Transverse colon (tissue), 4 donors: Measurements from ENCODE around the gene RECQL. TPM values are rescaled to one million over a fixed set of nuclear protein-coding genes. Genes with fewer than 3 reads are reported as not detected.

Experiments used
- DNase-seq: peaks from one replicate; pipeline ENCODE4 v3.0.0-alpha.2; 2019
- H3K27ac ChIP-seq, 4 donors: fragments of 200-600 bp; sonication (generic); 2 replicates each; pipeline ENCODE4 v1.5.1; 2016 to 2018; ENCODE audit warnings: inconsistent platforms in 4 of 4
- H3K27me3 ChIP-seq: fragments of 200-600 bp; sonication (generic); 2 replicates; pipeline ENCODE4 v1.5.1; 2017; ENCODE audit warnings: inconsistent platforms
- H3K36me3 ChIP-seq, 4 donors: fragments of 200-600 bp; sonication (generic); 2 replicates each; pipeline ENCODE4 v1.5.1; 2017 to 2019; ENCODE audit warnings: inconsistent platforms in 4 of 4
- H3K4me1 ChIP-seq, 4 donors: fragments of 200-600 bp; sonication (generic); 2 replicates each; pipeline ENCODE4 v1.5.1; 2017 to 2020; ENCODE audit warnings: inconsistent platforms in 4 of 4
- H3K4me3 ChIP-seq, 4 donors: fragments of 200-600 bp; sonication (generic); 1 replicate in 1 of 4; 2 replicates in 3 of 4; pipeline versions ENCODE4 v1.5.1 to v1.6.1; 2017 to 2019; ENCODE audit warnings: inconsistent platforms in 4 of 4
- H3K9me3 ChIP-seq, 2 donors: fragments of 200-600 bp; sonication (generic); 2 replicates each; pipeline ENCODE4 v1.5.1; 2017 to 2019; ENCODE audit warnings: inconsistent platforms in 2 of 2
- EP300 ChIP-seq: sonication (generic); formaldehyde crosslinking; IDR thresholded peaks from one replicate; pipeline ENCODE4 v1.6.1; 2017; ENCODE audit warnings: antibody characterized with exemption, low read depth
- POLR2A ChIP-seq: fragments of 450-650 bp; IDR thresholded peaks from one replicate; pipeline ENCODE4 v1.6.1; 2016; ENCODE audit warnings: antibody characterized with exemption, mild to moderate bottlenecking, moderate library complexity
- POLR2AphosphoS5 ChIP-seq, 3 donors: sonication (generic); formaldehyde crosslinking; IDR thresholded peaks; one replicate each; pipeline ENCODE4 v1.6.1; 2016; ENCODE audit warnings: antibody characterized with exemption in 3 of 3
- WGBS, 2 donors: methylation state at CpG; one replicate each; pipeline ENCODE4 v1.1.5; 2018; ENCODE audit warnings: low coverage in 1 of 2; 5-methylcytosine and 5-hydroxymethylcytosine counted together
- in situ Hi-C, 4 donors: fragments of 200-750 bp; cut with MboI; loops; one replicate each; pipeline versions ENCODE4 v1.15.0 to v1.15.1; 2017; ENCODE audit warnings: low sequenced_read_pairs in 3 of 4, low pct_ligation_motif_present in 1 of 4, low pct_unique_long_range_greater_than_20kb in 1 of 4
- intact Hi-C: fragments of 100-400 bp; cut with DNase I; formaldehyde crosslinking; loops from one replicate; pipeline ENCODE4 v1.15.1; 2023; ENCODE audit warnings: low total_unique reads
- total RNA-seq, 4 donors: library from RNA; depleted of rRNA; stranded (reverse); fragments of >200 nt; gene quantifications; one replicate each; pipeline ENCODE4 v1.1.0, GENCODE V29; 2016
- TF ChIP-seq, protein P1 (sequence below), 5 experiments: fragments of 200-600 bp in 3 of 5; fragments of 450-650 bp in 2 of 5; sonication (generic) in 3 of 5; IDR thresholded peaks; 1 replicate in 2 of 5; 2 replicates in 3 of 5; pipeline ENCODE4 v1.5.1; 2016 to 2017; ENCODE audit warnings: antibody characterized with exemption in 5 of 5, inconsistent platforms in 3 of 5, mild to moderate bottlenecking in 2 of 5, moderate library complexity in 1 of 5

The RECQL gene
- total RNA-seq, 4 donors from 2014 or later = 2.2 to 32.0 (median 13.5) TPM

DNA sequence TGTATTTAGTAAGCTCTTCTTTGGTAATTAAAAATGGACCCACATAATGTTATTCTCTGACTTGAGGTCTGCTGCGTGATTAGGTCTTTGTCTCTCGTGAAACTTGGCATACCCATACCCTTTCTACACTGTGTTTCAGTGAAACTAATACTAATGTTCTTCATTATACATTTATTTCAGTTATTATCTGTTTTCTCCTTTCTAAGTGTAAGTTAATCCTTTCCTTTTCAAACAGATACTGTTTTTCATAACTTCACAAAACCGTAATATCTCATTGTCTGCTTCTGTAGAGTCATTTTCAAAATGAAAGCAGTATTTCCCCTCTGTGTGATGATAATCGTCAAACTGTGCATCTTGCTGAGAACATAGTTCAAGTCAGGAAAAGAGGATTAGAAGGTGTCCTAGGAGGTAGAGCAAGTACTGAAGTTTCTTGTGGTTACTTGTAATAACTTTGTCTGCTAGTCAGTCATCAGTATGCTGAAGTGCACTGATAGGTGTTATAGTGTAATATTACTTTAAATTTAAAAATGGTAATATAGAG lies 48.1 kb downstream of the RECQL start:
- intact Hi-C loops = no loop called here
- 73 to 88% methylated on average over 4 of the region's 4 CpGs for WGBS, 2 donors

DNA sequence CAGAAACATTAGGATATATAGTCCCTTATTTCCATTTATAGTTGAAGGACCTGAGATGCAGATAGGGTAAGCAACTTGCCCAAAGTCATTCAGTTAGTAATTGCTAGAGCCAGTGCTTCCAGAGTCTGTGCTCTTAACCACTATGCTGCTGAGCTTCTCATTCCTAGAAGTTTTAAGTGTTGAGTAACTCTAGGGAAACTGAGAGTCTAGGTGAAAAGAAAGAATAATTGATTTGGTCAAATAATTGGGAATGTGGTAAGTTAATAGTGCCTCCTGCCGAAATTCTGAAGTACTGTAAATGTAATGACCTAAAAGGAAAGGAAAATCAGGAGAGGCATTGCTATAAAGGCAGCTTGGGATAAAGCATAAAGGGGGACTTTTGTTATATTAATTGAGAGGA lies 49.9 kb downstream of the RECQL start:
- intact Hi-C loops = no loop called here
- Histone ChIP-seq H3K4me1 (no peaks in the 10 kb centered on the region), H3K4me3 (no peak overlapping the region), H3K36me3 (peaks cover 0 to 26% (median 12%) of the 10 kb centered on the region in 4 donors), H3K27me3 (no peaks in the 10 kb centered on the region), H3K27ac (no peak overlapping the region), H3K9me3 (no peaks in the 10 kb centered on the region)
- 0 to 33% methylated on average over 1 of the region's 1 CpG for WGBS, 2 donors
- TF ChIP-seq POLR2A (no peak), POLR2AphosphoS5 (IDR thresholded peaks at IDR 0.05) (no peak), EP300 (no peak)
- TF ChIP-seq, protein P1, sequence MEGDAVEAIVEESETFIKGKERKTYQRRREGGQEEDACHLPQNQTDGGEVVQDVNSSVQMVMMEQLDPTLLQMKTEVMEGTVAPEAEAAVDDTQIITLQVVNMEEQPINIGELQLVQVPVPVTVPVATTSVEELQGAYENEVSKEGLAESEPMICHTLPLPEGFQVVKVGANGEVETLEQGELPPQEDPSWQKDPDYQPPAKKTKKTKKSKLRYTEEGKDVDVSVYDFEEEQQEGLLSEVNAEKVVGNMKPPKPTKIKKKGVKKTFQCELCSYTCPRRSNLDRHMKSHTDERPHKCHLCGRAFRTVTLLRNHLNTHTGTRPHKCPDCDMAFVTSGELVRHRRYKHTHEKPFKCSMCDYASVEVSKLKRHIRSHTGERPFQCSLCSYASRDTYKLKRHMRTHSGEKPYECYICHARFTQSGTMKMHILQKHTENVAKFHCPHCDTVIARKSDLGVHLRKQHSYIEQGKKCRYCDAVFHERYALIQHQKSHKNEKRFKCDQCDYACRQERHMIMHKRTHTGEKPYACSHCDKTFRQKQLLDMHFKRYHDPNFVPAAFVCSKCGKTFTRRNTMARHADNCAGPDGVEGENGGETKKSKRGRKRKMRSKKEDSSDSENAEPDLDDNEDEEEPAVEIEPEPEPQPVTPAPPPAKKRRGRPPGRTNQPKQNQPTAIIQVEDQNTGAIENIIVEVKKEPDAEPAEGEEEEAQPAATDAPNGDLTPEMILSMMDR (IDR thresholded peaks at IDR 0.05) = no peak
- in situ Hi-C loops = no loop called here
- DNase-seq = no peak

More for the DNA sequence above, 48.1 kb downstream of the RECQL start:
- Histone ChIP-seq H3K36me3 (peaks cover 0 to 33% (median 14%) of the 10 kb centered on the region in 4 donors), H3K27ac (no peak overlapping the region), H3K9me3 (no peaks in the 10 kb centered on the region), H3K4me3 (no peak overlapping the region), H3K4me1 (no peaks in the 10 kb centered on the region), H3K27me3 (no peaks in the 10 kb centered on the region)
- DNase-seq = no peak
- TF ChIP-seq EP300 = no peak
- no peak for TF ChIP-seq POLR2A
- TF ChIP-seq POLR2AphosphoS5 (IDR thresholded peaks at IDR 0.05) = no peak
- TF ChIP-seq, protein P1 (IDR thresholded peaks at IDR 0.05) = no peak
- in situ Hi-C loops = no loop called here

DNA sequence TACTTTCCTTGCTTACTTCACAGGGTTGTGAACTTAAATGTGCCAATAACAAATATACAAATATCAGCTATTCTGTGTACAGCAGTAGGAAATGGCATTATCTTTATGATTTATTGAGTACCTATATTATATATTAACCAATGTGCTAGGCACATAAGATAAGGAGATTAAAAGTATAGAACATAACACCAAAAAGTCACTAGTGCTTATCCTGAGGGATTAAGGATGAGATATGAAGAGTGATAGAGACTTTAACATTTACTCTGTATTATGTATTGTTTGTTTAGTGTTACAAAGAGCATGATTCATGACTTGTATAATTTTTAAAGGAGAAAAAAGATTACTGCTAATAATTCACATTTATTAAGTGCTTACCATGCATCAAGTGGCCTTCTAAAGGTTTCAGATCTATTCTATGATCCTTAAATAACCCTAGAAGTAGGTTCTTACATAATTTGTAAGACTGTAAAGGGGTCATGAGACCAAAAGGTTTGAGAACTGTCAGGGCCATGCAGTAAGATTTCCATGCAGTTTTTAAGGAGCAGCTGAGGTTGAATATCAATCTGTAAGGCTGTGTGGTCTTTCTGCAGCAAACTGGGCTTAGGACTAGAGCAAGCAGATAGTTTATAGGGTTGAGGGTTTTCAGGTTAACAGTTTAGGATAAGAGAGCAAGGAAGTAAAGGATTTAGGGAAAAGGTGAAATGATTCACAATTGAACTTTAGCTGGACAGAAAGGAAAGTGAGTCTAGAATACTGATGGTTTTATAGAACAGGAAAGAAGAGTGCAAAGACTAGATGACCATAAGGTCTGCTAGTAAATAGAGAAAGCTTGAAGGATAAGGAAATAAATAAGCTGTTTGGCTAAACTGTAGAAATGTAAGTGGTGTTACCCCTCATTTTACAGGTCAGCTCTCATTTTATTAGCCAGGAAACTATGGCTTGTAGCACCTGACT lies 57.0 kb downstream of the RECQL start:
- H3K9me3 ChIP-seq = no peaks in the 10 kb centered on the region
- TF ChIP-seq, protein P1 (IDR thresholded peaks at IDR 0.05) = no peak
- no peak for TF ChIP-seq POLR2A
- TF ChIP-seq EP300 = no peak
- TF ChIP-seq POLR2AphosphoS5 (IDR thresholded peaks at IDR 0.05) = no peak
- peaks cover 0 to 10% (median 0%) of the 10 kb centered on the region in 4 donors for H3K4me1 ChIP-seq
- H3K4me3 ChIP-seq = no peak overlapping the region
- H3K27me3 ChIP-seq = no peaks in the 10 kb centered on the region
- no peak overlapping the region for H3K27ac ChIP-seq
- no peak for DNase-seq
- intact Hi-C loops = no loop called here
- in situ Hi-C loops = no loop called here
- peaks cover 0 to 38% (median 9%) of the 10 kb centered on the region in 4 donors for H3K36me3 ChIP-seq

DNA sequence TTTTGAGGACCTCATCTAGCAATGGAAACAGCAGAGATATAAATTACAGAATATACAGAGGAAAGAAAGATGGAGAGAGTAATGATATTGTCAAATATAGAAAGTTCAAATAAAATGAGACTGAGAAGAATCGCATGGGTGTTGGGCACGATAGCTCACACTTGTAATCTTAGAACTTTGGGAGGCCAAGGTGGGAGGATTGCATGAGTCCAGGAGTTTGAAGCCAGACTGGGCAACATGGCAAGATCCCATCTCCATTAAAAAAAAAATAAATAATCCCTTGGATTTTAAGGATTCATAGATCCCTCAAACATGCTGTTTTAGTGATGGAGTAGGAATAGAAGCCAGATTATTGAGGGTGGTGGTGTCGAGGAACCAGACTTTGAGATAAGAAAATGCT lies 62.1 kb downstream of the RECQL start:
- no peak for DNase-seq
- 92 to 95% methylated on average over 3 of the region's 3 CpGs for WGBS, 2 donors
- H3K27ac ChIP-seq = peak overlapping the region in 1 of 4 donors; percentile 92
- TF ChIP-seq, protein P1 (IDR thresholded peaks at IDR 0.05) = no peak
- no peak for TF ChIP-seq POLR2A
- TF ChIP-seq EP300 = no peak
- no peak for TF ChIP-seq POLR2AphosphoS5 (IDR thresholded peaks at IDR 0.05)
- intact Hi-C loops (no loop called here), in situ Hi-C loops (no loop called here)
- peak overlapping the region in 1 of 4 donors; percentile 91 for H3K4me3 ChIP-seq
- no peaks in the 10 kb centered on the region for H3K9me3 ChIP-seq
- peaks cover 0 to 4% (median 2%) of the 10 kb centered on the region in 4 donors for H3K36me3 ChIP-seq
- peaks cover 0 to 30% (median 7%) of the 10 kb centered on the region in 4 donors for H3K4me1 ChIP-seq
- peaks cover under 1% of the 10 kb centered on the region for H3K27me3 ChIP-seq
